HCT116 (cell line): ENCODE measurements around the gene SLC25A28.

Experiments used
- EZH2 ChIP-seq: fragments of 200-600 bp; sonication (generic); IDR thresholded peaks from 2 replicates; pipeline ENCODE4 v1.6.1; 2017; ENCODE audit warnings: antibody characterized with exemption, mixed run types
- EZH2phosphoT487 ChIP-seq: fragments of 200-600 bp; IDR thresholded peaks from 2 replicates; pipeline ENCODE4 v1.6.1; 2018; ENCODE audit warnings: antibody characterized with exemption, borderline replicate concordance
- FOSL1 ChIP-seq: IDR thresholded peaks from 2 replicates; pipeline ENCODE4 v1.6.1; 2012; ENCODE audit warnings: low read depth
- POLR2A ChIP-seq: IDR thresholded peaks from 2 replicates; pipeline ENCODE4 v1.7.0; 2011; ENCODE audit warnings: borderline replicate concordance; ENCODE audit not compliant: insufficient read depth, insufficient read length; ENCODE audit errors: extremely low read depth
- POLR2AphosphoS5 ChIP-seq: IDR thresholded peaks from 2 replicates; pipeline ENCODE4 v1.6.1; 2011; ENCODE audit warnings: mild to moderate bottlenecking, low read depth, low read length, moderate library complexity
- SIN3A ChIP-seq: IDR thresholded peaks from 2 replicates; pipeline ENCODE4 v1.6.1; 2012; ENCODE audit warnings: low read depth
- YY1 ChIP-seq: IDR thresholded peaks from 2 replicates; pipeline ENCODE4 v1.6.1; 2011; ENCODE audit warnings: low read length, low read depth, moderate library complexity, mild to moderate bottlenecking; ENCODE audit not compliant: insufficient replicate concordance; ENCODE audit errors: extremely low read depth
- ZNF274 ChIP-seq: fragments of 200-500 bp; sonication (Bioruptor generic); IDR thresholded peaks from 2 replicates; pipeline ENCODE4 v1.6.1; 2014; ENCODE audit warnings: mild to moderate bottlenecking, low read depth, low read length, inconsistent platforms
- TF ChIP-seq, protein P1 (sequence below): IDR thresholded peaks from 2 replicates; pipeline ENCODE4 v1.6.1; 2012; ENCODE audit warnings: low read depth
- TF ChIP-seq, protein P2 (sequence below), 3 experiments: fragments of 200-600 bp in 1 of 3; sonication (generic) in 1 of 3; IDR thresholded peaks in 2 of 3; conservative IDR thresholded peaks in 1 of 3; 2 replicates each; pipeline ENCODE4 v1.5.1; 2012 to 2017; ENCODE audit warnings: low read depth in 2 of 3, low read length in 2 of 3, antibody characterized with exemption in 1 of 3, borderline replicate concordance in 1 of 3, control low read depth in 1 of 3, mild to moderate bottlenecking in 1 of 3, mixed read lengths in 1 of 3, mixed run types in 1 of 3, moderate library complexity in 1 of 3; ENCODE audit not compliant: insufficient read depth in 1 of 3

DNA sequence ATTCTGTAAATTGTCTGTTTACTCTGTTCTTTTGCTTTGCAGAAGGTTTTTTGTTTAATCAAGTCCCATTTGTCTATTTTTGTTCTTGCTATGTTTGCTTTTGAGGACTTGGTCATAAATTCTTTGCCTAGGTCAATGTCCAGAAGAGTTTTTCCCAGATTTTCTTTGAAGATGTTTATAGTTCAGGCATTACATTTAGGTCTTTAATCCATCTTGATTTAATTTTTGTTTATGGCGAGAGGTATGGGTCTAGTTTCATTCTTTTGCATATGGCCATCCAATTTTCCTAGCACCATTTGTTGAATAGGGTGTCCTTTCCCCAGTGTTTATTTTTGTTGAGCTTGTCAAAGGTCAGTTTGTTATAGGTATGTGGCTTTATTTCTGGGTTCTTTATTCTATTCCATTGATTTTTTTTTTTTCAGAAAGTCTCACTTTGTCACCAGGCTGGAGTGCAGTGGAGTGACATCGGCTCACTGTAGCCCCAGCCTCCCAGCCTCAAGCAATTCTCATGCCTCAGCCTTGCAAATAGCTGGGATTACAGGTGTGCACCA, 27.4 kb upstream of the SLC25A28 start:
- TF ChIP-seq EZH2: no peak
- no peak for TF ChIP-seq POLR2A
- TF ChIP-seq ZNF274: no peak
- TF ChIP-seq EZH2phosphoT487: no peak
- TF ChIP-seq, protein P1, sequence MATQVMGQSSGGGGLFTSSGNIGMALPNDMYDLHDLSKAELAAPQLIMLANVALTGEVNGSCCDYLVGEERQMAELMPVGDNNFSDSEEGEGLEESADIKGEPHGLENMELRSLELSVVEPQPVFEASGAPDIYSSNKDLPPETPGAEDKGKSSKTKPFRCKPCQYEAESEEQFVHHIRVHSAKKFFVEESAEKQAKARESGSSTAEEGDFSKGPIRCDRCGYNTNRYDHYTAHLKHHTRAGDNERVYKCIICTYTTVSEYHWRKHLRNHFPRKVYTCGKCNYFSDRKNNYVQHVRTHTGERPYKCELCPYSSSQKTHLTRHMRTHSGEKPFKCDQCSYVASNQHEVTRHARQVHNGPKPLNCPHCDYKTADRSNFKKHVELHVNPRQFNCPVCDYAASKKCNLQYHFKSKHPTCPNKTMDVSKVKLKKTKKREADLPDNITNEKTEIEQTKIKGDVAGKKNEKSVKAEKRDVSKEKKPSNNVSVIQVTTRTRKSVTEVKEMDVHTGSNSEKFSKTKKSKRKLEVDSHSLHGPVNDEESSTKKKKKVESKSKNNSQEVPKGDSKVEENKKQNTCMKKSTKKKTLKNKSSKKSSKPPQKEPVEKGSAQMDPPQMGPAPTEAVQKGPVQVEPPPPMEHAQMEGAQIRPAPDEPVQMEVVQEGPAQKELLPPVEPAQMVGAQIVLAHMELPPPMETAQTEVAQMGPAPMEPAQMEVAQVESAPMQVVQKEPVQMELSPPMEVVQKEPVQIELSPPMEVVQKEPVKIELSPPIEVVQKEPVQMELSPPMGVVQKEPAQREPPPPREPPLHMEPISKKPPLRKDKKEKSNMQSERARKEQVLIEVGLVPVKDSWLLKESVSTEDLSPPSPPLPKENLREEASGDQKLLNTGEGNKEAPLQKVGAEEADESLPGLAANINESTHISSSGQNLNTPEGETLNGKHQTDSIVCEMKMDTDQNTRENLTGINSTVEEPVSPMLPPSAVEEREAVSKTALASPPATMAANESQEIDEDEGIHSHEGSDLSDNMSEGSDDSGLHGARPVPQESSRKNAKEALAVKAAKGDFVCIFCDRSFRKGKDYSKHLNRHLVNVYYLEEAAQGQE: no peak
- TF ChIP-seq, protein P2, sequence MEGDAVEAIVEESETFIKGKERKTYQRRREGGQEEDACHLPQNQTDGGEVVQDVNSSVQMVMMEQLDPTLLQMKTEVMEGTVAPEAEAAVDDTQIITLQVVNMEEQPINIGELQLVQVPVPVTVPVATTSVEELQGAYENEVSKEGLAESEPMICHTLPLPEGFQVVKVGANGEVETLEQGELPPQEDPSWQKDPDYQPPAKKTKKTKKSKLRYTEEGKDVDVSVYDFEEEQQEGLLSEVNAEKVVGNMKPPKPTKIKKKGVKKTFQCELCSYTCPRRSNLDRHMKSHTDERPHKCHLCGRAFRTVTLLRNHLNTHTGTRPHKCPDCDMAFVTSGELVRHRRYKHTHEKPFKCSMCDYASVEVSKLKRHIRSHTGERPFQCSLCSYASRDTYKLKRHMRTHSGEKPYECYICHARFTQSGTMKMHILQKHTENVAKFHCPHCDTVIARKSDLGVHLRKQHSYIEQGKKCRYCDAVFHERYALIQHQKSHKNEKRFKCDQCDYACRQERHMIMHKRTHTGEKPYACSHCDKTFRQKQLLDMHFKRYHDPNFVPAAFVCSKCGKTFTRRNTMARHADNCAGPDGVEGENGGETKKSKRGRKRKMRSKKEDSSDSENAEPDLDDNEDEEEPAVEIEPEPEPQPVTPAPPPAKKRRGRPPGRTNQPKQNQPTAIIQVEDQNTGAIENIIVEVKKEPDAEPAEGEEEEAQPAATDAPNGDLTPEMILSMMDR (IDR thresholded peaks at IDR 0.05 in 2 of 3, conservative IDR thresholded peaks at IDR 0.05 in 1 of 3; ENCODE audit: borderline replicate concordance in 1 of 3, insufficient read depth in 1 of 3, low read depth in 2 of 3, low read length in 2 of 3): no peak
- TF ChIP-seq SIN3A: no peak
- TF ChIP-seq POLR2AphosphoS5: no peak
- TF ChIP-seq FOSL1: no peak
- TF ChIP-seq YY1: no peak
